GM13976 (cell line): Measurements from ENCODE around the gene COQ8B.

Experiments
- DNase-seq: peaks from one replicate; pipeline ENCODE4 v3.0.0; 2012; ENCODE audit warnings: low spot score
- in situ Hi-C: fragments of 300-500 bp; cut with MboI; formaldehyde crosslinking; loops from one replicate; pipeline ENCODE4 v1.12.0; 2022; ENCODE audit warnings: low sequenced_read_pairs, mixed read lengths, inconsistent platforms; ENCODE audit not compliant: unreplicated experiment
- TF ChIP-seq, protein P1 (sequence below): IDR thresholded peaks from 2 replicates; pipeline ENCODE4 v1.5.1; 2012; ENCODE audit warnings: borderline replicate concordance, mild to moderate bottlenecking; ENCODE audit not compliant: insufficient read depth; ENCODE audit errors: extremely low read depth, missing control alignments, control extremely low read depth

COQ8B gene

GRCh38 chr19:40668991-40669614 lies 47.6 kb downstream of the COQ8B start:
- TF ChIP-seq, protein P1, sequence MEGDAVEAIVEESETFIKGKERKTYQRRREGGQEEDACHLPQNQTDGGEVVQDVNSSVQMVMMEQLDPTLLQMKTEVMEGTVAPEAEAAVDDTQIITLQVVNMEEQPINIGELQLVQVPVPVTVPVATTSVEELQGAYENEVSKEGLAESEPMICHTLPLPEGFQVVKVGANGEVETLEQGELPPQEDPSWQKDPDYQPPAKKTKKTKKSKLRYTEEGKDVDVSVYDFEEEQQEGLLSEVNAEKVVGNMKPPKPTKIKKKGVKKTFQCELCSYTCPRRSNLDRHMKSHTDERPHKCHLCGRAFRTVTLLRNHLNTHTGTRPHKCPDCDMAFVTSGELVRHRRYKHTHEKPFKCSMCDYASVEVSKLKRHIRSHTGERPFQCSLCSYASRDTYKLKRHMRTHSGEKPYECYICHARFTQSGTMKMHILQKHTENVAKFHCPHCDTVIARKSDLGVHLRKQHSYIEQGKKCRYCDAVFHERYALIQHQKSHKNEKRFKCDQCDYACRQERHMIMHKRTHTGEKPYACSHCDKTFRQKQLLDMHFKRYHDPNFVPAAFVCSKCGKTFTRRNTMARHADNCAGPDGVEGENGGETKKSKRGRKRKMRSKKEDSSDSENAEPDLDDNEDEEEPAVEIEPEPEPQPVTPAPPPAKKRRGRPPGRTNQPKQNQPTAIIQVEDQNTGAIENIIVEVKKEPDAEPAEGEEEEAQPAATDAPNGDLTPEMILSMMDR = no peak
- in situ Hi-C loops = loop anchor here (25.0 kb wide), 1 partner anchor 493 kb away; no protein-coding TSS in a partner anchor

GRCh38 chr19:40667602-40668001 lies 49.1 kb downstream of the COQ8B start:
- in situ Hi-C loops = loop anchor here (25.0 kb wide), 1 partner anchor 495 kb away; no protein-coding TSS in a partner anchor
- no peak for DNase-seq
- TF ChIP-seq, protein P1 = no peak

More at GRCh38 chr19:40668991-40669614, 47.6 kb downstream of the COQ8B start:
- no peak for DNase-seq

DNA sequence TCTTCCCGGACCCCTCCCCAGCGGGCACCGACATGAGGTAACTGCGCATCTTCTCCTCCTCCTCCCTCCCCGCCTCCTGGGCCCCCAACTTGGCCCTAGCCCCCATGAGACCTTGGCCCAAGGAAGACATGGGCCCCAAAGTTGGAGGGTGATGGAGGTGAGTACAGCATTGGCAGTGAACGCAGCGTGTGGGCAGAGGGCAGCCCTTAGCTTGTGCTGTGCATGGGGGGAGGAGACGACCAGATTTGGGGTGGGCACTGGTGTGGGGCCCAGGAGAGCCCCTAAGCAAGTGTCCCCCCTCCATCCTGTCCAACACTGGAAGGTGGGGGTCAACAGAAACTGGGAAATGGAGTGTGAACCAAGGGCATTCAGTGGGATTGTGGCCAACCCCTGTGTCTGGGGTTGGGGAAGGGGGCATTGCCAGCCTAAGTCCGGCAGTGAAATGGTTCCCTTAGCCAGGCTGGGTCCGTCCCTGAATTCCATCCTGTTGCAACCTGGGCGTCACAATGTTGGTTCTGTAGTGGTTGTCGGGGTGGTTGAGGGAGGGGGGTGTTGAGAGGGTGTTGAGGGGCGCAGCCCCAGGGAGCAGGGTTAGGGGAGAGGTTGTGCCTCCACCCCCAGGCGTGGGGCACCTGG lies 49.8 kb downstream of the COQ8B start:
- in situ Hi-C loops = loop anchor here (25.0 kb wide), 1 partner anchor 495 kb away; no protein-coding TSS in a partner anchor
- TF ChIP-seq, protein P1 = no peak
- no peak for DNase-seq

DNA sequence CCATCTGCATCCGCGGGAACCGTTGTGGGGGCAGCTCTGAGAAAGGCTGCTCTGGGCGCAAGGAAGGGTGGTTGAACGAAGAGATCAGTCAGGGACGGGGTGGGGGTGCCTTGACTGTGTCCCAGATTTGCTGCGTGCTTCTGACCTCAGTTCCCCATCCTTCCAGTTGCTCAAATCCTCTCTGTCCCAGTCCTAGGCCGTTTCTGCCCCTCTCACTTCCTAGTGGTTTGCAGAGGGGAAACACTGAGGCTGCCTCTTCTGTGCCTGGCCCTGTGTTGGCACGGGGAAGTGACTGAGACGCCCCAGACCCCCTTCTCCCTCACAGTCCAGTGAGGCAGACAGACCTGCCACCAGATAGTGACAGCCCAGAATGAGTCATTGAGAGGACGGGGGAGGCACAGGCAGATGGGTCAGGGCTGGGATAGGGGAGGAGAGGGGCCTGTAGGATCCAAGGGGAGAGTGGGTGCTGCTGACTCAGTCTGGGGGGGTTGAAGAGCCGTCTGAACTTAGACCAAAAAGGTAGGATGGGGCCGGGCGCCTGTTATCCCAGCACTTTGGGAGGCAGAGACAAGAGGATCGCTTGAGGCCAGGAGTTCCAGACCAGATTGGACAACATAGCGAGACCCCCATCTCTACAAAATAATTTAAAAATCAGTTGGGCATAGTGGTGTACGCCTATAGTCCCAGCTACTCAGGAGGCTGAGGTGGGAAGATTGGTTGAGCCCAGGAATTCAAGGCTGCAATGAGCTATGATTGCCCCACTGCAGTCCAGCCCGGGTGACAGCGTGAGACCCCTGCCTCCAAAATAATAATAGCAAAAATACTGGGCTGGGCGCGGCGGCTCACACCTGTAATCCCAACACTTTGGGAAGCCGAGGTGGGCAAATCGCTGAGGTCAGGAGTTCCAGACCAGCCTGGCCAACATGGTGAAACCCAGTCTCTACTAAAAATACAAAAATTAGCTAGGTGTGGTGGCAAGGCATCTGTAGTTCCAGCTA lies 52.7 kb downstream of the COQ8B start:
- DNase-seq = peak; percentile 53
- TF ChIP-seq, protein P1 = no peak
- in situ Hi-C loops = loop anchor here (25.0 kb wide), 1 partner anchor 498 kb away; no protein-coding TSS in a partner anchor

DNA sequence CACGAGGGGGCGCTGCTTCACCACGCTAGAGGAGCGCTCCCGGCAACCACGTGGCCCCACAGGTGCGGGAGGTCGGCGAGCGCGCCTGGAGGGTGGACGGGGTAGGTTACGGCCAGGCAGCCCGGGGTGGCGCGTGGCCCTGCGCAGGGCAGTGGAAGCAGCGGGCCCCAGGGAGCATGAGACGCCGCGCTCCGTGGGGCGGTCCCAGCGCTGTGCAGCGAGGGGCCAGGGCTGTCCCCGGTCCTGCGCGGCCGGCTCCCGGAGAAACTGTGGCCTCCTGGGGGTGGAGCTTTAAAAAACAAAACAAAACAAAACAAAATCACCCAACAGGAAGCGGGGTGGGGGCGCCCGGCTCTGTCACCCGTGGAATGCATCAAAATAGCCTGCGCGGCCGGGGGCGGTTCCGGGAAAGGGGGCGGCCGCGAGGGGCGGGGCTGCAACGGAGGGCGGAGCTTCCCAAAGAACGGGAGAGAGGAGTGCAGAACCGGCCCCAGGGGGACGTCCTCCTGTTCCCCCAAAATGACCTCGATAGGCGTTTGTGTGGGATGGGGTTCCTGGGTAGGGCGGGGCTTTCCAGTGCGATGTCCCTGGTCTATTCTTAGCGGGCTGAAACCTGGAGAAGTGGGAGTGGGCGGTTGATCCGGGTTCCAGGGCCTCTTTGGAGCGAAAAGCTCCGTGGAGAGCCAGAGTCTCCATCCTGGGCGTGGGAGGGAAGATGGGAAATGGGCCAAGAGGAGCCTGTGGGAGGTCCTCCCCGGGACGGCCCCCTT lies 53.6 kb downstream of the COQ8B start:
- TF ChIP-seq, protein P1 = no peak
- in situ Hi-C loops = loop anchor here (25.0 kb wide), 1 partner anchor 499 kb away; no protein-coding TSS in a partner anchor

More for the DNA sequence above, 53.6 kb downstream of the COQ8B start:
- DNase-seq = peak; percentile 94
